Lower leg skin (tissue), 3 donors: ENCODE data around the gene GATC.

Experiments used
- POLR2A ChIP-seq, 2 donors: fragments of 450-650 bp; IDR thresholded peaks; one replicate each; pipeline ENCODE4 v1.6.1; 2016 to 2017; ENCODE audit warnings: antibody characterized with exemption in 2 of 2, mild to moderate bottlenecking in 1 of 2, moderate library complexity in 1 of 2
- TF ChIP-seq, protein P1 (sequence below), 3 donors: fragments of 450-650 bp; IDR thresholded peaks; one replicate each; pipeline ENCODE4 v1.5.1; 2016; ENCODE audit warnings: antibody characterized with exemption in 3 of 3, mild to moderate bottlenecking in 3 of 3, moderate library complexity in 2 of 3

GRCh38 chr12:120474616-120474960 is 28.3 kb downstream of the GATC start:
- TF ChIP-seq POLR2A (IDR thresholded peaks at IDR 0.05): no peak
- TF ChIP-seq, protein P1, sequence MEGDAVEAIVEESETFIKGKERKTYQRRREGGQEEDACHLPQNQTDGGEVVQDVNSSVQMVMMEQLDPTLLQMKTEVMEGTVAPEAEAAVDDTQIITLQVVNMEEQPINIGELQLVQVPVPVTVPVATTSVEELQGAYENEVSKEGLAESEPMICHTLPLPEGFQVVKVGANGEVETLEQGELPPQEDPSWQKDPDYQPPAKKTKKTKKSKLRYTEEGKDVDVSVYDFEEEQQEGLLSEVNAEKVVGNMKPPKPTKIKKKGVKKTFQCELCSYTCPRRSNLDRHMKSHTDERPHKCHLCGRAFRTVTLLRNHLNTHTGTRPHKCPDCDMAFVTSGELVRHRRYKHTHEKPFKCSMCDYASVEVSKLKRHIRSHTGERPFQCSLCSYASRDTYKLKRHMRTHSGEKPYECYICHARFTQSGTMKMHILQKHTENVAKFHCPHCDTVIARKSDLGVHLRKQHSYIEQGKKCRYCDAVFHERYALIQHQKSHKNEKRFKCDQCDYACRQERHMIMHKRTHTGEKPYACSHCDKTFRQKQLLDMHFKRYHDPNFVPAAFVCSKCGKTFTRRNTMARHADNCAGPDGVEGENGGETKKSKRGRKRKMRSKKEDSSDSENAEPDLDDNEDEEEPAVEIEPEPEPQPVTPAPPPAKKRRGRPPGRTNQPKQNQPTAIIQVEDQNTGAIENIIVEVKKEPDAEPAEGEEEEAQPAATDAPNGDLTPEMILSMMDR (IDR thresholded peaks at IDR 0.05): no peak
